Choroid plexus epithelial cell (primary cell): ENCODE measurements around the gene CD247.
A peak's percentile ranks its signal among the peaks of the same experiment; 100 is the strongest.

ENCODE experiments used
- DNase-seq: peaks from one replicate; pipeline ENCODE4 v3.0.0-alpha.2; 2010; ENCODE audit warnings: low read depth
- H3K4me3 ChIP-seq: 2 replicates; pipeline ENCODE4 v1.5.1; 2011; ENCODE audit warnings: low read depth, mild to moderate bottlenecking, control low read depth, low read length, moderate library complexity
- CTCF ChIP-seq: conservative IDR thresholded peaks from 2 replicates; pipeline ENCODE4 v1.5.1; 2011; ENCODE audit warnings: low read depth, mild to moderate bottlenecking, control low read depth, inconsistent platforms, low read length, moderate library complexity

Gene CD247

GRCh38 chr1:167541610-167542009 is 23.3 kb upstream of the CD247 start:
- peak; percentile 79 for DNase-seq
- no peak for TF ChIP-seq CTCF
- H3K4me3 ChIP-seq: no peak overlapping the region

- no peak overlapping the region for H3K4me3 ChIP-seq
- DNase-seq: peak; percentile 35
- no peak for TF ChIP-seq CTCF
Observed at GRCh38 chr1:167541003-167541402, 22.7 kb upstream of the CD247 start.

- peak; percentile 7 for TF ChIP-seq CTCF
- DNase-seq: no peak
- H3K4me3 ChIP-seq: no peak overlapping the region
Observed at GRCh38 chr1:167538657-167539056, 20.3 kb upstream of the CD247 start.

GRCh38 chr1:167533851-167534300 is 15.5 kb upstream of the CD247 start:
- H3K4me3 ChIP-seq: no peak overlapping the region
- peak; percentile 74 for DNase-seq
- peak; percentile 92 for TF ChIP-seq CTCF

GRCh38 chr1:167532964-167533824 is 14.9 kb upstream of the CD247 start:
- no peak for DNase-seq
- H3K4me3 ChIP-seq: no peak overlapping the region
- no peak for TF ChIP-seq CTCF

GRCh38 chr1:167532375-167532774 is 14.0 kb upstream of the CD247 start:
- no peak for DNase-seq
- H3K4me3 ChIP-seq: no peak overlapping the region
- TF ChIP-seq CTCF: no peak
